ENCODE measurements around the gene SCGB1D4.

- no peak for TF ChIP-seq CTCF (IDR thresholded peaks at IDR 0.05; ENCODE audit: low read length)
- no peak for TF ChIP-seq EZH2 (optimal IDR thresholded peaks at IDR 0.05; ENCODE audit: low read depth, low read length)
- no peak for TF ChIP-seq EZH2phosphoT487 (IDR thresholded peaks at IDR 0.05; ENCODE audit: low read length)
These were observed 25.0 kb downstream of the SCGB1D4 start for GRCh38 chr11:62273789-62274275.
